Endothelial cell of umbilical vein (primary cell): ENCODE results near the gene EXOC3.

ENCODE experiments used
- CTCF ChIP-seq, 2 donors: IDR thresholded peaks; 1 replicate in 1 of 2; 2 replicates in 1 of 2; pipeline ENCODE4 v1.5.1; 2011; ENCODE audit warnings: low read length in 2 of 2, mild to moderate bottlenecking in 2 of 2, moderate library complexity in 2 of 2, control low read depth in 1 of 2, inconsistent platforms in 1 of 2, low read depth in 1 of 2; ENCODE audit not compliant: insufficient read depth in 1 of 2; ENCODE audit errors: extremely low read depth in 1 of 2
- EZH2 ChIP-seq: IDR thresholded peaks from 2 replicates; pipeline ENCODE4 v1.6.1; 2012; ENCODE audit warnings: borderline replicate concordance, low read depth, mild to moderate bottlenecking, moderate library complexity, low read length, inconsistent platforms; ENCODE audit not compliant: severe bottlenecking
- JUN ChIP-seq: IDR thresholded peaks from 2 replicates; pipeline ENCODE4 v1.6.1; 2011; ENCODE audit warnings: borderline replicate concordance, low read depth; ENCODE audit not compliant: insufficient read length, insufficient read depth
- POLR2A ChIP-seq: IDR thresholded peaks from 2 replicates; pipeline ENCODE4 v1.6.1; 2012; ENCODE audit warnings: low read depth, mild to moderate bottlenecking, control low read depth, low read length

GRCh38 chr5:423626-424261 lies 19.2 kb upstream of the EXOC3 start:
- no peak for TF ChIP-seq CTCF (IDR thresholded peaks at IDR 0.05; ENCODE audit: extremely low read depth in 1 of 2, insufficient read depth in 1 of 2, low read depth in 1 of 2, low read length in 2 of 2)
- no peak for TF ChIP-seq EZH2
- no peak for TF ChIP-seq JUN
- no peak for TF ChIP-seq POLR2A
